Stomach (tissue), 4 donors: ENCODE measurements around the gene FOXJ2.

Source experiments
- POLR2A ChIP-seq, 4 donors: fragments of 450-650 bp; IDR thresholded peaks; one replicate each; pipeline ENCODE4 v1.6.1; 2016; ENCODE audit warnings: antibody characterized with exemption in 4 of 4, control low read depth in 2 of 4, mild to moderate bottlenecking in 1 of 4, moderate library complexity in 1 of 4
- POLR2AphosphoS5 ChIP-seq, 3 donors: sonication (generic); formaldehyde crosslinking; IDR thresholded peaks; one replicate each; pipeline ENCODE4 v1.6.1; 2016; ENCODE audit warnings: antibody characterized with exemption in 3 of 3
- TF ChIP-seq, protein P1 (sequence below), 7 experiments: fragments of 450-650 bp in 4 of 7; fragments of 200-600 bp in 3 of 7; sonication (generic) in 3 of 7; IDR thresholded peaks; one replicate each; pipeline ENCODE4 v1.5.1; 2016 to 2019; ENCODE audit warnings: antibody characterized with exemption in 7 of 7, control low read depth in 2 of 7, mild to moderate bottlenecking in 1 of 7

DNA sequence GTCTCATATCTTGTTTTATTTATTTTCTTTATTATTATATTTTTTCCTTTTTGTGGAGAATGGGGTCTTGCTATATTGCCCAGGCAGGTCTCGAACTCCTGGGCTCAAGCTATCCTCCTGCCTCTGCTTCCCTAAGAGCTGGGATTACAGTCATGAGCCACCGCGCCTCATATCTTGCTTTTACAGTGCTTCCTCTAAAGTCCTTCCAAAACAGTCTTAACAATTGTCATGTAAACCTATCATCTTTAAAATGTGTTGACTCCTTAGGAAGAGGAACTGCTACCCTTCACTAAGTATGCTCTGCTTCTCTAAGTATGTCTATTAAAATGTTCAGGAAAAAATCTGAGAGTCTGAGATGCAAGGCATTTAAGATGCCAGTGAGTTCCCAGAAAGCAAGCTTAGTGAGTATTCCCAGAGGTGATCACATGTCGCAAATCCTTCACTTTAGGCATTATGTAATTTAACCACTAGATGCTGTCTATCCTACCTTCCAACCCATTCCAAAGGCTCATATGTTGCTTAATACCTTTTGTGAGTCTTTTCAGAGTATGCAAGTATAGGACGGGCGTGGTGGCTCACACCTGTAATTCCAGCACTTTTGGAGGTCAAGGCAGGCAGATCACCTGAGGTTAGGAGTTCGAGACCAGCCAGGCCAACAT is 19.7 kb upstream of the FOXJ2 start:
- no peak for TF ChIP-seq POLR2A (IDR thresholded peaks at IDR 0.05)
- TF ChIP-seq, protein P1, sequence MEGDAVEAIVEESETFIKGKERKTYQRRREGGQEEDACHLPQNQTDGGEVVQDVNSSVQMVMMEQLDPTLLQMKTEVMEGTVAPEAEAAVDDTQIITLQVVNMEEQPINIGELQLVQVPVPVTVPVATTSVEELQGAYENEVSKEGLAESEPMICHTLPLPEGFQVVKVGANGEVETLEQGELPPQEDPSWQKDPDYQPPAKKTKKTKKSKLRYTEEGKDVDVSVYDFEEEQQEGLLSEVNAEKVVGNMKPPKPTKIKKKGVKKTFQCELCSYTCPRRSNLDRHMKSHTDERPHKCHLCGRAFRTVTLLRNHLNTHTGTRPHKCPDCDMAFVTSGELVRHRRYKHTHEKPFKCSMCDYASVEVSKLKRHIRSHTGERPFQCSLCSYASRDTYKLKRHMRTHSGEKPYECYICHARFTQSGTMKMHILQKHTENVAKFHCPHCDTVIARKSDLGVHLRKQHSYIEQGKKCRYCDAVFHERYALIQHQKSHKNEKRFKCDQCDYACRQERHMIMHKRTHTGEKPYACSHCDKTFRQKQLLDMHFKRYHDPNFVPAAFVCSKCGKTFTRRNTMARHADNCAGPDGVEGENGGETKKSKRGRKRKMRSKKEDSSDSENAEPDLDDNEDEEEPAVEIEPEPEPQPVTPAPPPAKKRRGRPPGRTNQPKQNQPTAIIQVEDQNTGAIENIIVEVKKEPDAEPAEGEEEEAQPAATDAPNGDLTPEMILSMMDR (IDR thresholded peaks at IDR 0.05): no peak
- no peak for TF ChIP-seq POLR2AphosphoS5 (IDR thresholded peaks at IDR 0.05)
